Measurements from ENCODE around the gene KAT2A.

KAT2A gene

DNA sequence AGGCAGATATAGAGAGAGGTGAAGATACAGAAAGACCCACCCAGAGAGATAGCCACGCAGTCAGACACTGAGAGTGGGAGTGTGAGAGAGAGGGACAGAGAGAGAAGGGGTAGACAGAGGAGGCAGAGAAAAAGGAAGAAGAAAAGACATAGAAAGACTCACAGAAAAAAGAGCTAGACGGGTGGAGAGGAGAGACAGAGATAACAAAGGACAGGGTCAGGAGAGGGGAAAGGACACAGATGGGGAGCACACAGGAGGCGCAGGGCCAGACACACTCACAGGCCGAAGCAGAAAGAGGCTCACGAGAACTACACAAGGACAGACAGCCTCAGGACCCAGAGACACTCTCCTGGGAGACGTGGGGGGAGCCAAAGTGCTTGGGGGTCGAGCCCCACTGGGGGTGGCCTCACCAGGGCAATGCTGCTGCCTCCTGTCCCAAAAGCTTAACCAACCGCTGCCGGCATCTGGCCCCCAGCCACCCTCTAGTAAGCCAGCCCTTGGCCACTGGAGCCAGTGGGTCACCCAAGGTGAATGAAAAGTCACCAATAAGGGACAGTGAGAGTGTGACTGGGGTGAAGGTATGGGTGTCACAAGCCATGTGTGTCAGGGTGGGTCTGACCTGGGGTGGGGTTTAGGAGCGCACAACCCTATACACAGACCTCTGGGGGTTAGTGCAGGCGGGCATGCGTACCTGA lies 26.6 kb downstream of the KAT2A start:
- DNase-seq (ENCODE audit: low read depth): no peak

DNA sequence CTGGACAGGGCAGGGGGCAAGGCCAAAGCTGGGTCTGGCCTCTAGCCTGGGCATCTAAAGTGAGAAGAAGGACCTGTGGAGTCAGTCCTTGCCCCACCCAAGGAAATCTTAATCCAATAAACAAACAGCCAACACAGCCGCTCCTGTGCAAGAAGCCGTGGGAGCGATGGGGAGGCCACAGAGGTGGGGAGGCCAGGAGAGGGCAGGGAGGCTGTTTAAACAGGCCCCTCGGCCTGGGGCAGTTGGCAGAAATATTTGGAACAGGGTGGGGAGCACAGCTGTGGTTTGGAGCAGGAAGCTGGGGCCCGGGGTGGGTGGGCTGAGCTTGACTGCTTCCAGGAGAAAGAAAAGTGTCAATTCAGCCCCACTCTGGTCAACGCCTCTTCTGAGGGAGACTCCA lies 28.2 kb downstream of the KAT2A start:
- DNase-seq (ENCODE audit: low read depth): no peak

DNA sequence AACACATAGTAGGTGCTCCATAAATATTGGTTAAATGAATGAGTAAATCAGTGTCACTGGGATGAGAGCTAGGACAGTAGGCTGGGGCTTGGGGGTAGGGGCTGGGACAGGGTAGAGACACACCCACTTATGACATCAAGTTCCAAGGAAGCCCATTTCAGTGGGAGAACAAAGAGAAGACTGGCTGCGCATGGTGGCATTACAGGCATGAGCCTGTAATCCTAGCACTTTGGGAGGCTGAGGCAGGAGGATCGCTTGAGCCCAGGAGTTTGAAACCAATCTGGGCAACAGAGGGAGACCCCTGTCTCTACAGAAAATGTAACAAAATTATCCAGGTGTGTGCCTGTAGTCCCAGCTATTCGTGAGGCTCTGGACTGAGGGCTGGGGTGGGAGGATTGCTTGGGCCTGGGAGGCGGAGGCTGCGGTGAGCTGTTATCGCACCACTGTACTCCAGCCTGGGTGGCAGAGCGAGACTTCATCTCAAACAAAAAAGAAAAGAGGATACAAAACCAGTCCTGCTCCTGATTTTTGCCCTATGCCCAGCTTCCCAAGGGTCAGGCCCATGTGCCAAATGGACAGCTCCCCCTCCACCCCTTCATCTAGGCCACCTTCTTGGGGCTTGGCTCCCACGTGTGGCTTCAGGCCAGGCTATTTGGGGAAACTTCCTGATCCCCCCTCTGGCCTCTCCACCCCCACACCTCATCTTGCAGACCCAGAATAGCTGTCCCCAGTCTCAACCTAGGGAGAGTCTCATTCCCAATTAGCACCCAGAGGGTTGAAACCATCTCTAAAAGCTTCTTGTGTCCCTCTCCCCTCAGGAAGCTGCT lies 30.0 kb downstream of the KAT2A start:
- no peak for DNase-seq (ENCODE audit: low read depth)

DNA sequence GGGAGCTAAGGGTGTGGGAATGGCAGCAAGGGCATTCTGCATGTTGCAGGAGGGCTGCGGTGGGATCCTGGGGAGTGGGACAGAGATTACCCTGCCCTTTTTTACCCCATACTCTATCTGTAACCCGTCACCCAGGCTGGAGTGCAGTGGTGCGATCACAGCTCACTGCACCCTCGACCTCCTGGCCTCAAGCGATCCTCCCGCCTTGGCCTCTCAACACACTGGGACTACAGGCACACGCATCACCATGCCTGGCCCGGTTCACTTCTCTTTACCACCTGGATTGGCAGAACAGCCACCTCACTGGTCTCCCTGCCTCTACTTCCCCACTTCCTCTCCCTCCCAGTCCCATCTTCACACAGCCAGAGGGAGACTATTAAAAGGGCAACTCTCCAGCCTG lies 32.4 kb downstream of the KAT2A start:
- DNase-seq (ENCODE audit: low read depth): no peak

DNA sequence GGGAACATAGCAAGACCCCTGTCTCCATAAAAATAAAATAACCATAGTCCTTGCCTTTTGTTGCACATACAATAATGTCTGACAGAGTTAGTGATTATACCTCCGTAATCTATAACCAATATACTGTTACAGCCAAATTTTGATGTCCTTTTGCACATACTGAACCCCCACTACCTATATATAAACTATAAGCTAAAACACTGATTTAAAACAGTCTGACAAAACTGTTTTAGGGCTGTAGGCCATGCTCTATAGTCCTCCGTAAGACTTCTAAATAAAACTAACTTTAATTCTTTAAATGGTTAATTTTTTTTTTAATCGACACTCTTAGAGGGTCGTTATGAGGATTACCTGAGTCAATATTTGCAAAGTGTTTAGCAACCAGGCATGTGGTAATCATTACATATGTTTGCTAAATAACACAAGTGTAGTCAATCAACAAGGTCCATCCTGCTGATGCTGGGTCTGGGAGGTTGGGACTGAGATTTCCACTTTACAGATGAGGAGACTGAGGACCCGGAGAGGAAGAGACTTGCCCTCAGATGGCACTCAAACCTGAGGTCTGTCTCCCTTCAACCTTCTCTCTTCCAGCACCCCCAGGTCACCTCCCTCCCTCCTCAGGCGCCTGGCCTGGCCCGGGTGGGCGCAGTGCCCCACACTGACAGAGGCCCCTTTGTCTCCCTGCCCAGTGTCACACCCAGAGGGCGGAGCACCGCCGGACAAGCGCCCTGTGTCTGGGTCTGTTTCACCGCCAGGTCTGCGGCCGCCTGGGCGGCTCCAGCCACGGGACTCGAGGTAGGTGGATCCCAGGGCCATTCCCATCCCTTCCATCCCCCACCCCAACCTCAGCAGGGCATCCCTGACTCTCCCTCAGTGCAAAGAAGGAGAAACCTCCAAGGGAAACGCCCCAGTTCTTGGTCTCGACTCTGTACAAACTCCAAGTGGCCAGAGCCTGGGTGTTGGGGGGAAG lies 33.1 kb downstream of the KAT2A start:
- no peak for DNase-seq (ENCODE audit: low read depth)

DNA sequence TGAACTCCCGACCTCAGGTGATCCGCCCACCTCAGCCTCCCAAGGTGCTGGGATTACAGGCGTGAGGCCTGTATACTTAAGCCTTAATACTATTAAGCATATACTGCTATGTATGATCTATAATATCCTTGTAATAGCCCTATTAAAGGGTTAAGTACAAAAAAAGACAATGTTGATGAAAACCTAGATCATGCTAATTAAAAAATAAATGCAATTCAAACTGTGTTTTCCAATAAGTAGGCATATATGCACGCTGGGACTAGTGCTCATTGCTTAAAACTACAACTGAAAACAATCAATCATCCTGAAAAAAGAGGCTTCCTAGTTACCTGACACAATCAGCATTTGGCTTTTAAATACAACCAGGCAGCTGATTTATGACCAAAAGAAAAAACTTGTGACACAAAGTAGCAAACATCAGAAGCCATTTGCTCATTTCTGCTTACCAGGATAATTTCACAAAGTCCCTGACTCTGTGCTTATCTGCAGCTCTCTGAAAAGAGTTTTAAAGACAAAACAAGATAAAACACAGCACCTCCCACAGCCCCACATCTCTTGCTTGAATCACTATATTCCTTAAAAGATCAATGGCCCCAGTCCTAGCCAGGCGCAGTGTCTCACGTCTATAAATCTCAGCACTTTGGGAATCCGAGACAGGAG lies 34.0 kb downstream of the KAT2A start:
- DNase-seq (ENCODE audit: low read depth): no peak

DNA sequence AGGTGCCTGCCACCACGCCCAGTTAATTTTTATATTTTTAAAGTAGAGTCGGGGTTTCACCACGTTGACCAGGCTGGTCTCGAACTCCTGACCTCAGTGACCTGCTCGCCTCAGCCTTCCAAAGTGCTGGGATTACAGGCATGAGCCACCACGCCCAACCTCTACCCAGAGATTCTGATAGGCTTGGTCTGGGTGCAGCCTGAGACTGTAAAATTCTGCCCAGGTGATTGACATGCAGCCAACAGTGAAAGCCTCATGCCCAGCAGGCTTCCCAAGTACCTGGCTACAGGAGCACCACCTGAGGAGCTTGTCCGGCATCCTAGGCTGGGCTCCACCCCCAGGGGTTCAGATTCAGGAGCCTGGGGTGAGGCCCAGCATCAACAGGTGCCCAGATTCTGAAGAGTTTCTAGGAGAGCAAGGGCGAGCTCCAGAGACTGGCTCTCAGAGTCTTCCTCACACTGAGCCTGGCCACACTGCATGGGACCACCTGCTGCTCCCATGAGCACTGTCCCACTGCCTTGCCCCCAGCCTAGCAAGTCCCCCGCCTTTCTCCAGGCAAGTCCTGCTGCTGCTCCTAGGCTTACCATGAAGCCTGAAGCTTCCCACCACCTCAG lies 39.5 kb downstream of the KAT2A start:
- no peak for DNase-seq (ENCODE audit: low read depth)

DNA sequence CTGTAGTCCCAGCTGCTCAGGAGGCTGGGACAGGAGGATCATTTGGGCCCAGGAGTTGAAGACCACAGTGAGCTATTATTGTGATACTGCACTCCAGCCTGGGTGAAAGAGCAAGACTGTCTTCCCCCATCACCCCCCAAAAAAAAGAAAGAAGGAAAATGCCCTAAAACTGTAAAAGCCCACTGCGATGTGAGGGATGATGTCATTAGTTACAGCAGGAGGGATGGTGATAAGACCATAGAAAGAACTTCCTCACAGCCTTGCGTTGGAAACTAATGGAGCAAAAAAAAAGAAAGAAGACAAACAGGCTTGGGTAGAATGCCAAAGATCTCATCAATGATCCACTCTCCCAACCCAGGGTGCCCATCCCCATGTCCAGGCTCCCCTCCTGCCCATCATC lies 41.6 kb downstream of the KAT2A start:
- no peak for DNase-seq (ENCODE audit: low read depth)

DNA sequence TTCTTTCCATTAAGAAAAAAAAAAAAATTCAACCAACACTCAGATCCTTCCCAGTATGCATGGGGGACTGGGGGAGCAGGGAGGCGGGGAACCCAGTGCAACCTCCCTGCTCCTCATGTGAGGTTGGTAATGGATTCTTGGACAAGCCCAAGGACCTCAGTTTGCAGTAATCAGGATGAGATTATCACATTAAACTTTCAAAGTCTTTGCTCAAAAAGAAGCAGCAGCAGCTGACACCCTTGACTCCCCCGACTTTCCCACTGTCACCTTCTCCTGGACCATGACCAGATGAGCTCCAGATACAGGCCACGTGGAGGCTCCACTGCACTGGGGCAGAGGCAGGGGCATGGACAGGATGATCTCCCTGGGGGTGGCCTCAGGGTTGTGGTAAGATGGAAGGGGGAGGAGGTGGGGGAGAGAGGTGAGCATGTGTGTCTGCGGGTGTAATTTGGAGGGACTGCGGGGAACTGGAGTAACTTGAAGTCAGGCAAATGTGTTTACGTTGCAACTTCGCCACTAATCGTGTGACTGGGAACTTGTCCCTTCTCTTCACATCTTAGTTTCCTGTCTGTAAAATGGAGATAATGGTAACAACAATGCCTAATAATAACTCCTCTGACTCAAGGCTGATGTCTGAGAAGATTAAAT lies 42.6 kb downstream of the KAT2A start:
- DNase-seq (ENCODE audit: low read depth): no peak

DNA sequence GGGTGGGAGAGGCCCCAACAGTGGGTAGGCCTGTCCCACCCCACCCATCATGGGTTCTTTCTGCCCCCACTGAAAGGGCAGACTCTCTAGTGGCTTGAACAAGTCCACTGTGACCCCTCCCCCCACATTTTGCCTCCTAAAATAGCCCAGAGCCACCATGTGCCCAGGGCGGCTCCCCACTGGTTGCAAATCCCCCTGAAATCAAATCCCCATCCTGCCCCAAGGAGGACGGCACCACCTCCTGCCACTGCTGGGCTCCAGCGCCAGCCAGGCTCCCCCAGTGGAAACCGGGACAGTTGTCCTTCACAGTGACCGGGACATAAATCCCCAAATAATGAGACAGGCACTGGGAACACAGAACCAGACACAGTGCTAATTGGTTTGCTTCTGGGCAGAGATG lies 43.4 kb downstream of the KAT2A start:
- DNase-seq (ENCODE audit: low read depth): no peak

DNA sequence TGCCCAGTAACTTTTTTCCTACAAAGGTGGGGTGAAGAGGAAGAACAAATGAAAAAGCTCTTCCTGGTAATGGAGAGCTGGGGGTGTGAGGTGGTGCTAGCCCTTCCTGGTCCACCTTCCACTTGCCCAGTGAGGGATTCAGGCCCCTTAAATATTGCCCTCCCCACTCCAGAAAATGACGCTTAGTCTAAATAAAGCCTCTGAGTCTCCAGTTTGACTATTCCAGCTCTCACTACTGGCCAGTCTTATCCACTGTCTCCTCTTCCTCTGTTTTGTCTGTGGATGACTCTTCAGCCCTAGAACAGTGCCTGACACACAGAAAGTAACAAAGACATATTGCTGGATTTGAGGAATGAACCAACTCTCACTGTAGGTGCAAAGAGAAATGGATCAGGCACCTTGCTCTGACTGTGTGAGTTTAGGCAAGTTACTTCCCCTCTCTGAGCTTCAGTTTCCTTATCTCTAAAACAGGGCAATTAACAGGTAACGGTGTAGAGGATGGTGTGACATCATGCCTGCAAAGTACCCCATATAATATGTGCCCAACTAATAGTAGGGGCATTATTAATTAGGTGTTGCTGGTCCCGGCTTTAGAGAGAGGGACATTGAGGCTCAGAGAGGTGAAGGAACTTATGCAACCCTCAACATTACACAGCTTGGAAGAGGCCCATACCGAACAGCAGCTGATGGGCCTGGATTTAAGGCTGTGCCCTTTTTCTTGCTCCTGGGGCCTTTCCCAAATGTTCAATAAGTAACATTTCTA lies 44.2 kb downstream of the KAT2A start:
- no peak for DNase-seq (ENCODE audit: low read depth)

DNA sequence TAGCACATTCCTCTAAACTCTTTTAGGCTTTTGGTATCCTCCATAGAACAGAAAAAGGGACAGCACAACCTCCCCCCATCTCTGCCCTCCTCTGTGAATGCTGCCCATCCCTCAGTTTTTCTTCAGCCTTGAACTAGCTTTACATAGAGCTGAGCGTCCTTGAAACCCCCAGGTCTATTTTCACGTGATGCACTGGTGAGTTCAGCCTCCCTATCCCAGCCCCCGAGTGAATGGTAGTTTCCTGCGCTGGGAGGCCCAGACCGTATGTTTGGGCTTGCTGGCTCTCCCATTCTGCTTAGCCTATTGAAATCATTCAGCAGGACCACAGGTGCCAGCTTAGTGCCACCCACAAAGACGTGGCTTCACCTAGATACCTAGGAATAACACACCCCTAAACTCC lies 45.4 kb downstream of the KAT2A start:
- no peak for DNase-seq (ENCODE audit: low read depth)

DNA sequence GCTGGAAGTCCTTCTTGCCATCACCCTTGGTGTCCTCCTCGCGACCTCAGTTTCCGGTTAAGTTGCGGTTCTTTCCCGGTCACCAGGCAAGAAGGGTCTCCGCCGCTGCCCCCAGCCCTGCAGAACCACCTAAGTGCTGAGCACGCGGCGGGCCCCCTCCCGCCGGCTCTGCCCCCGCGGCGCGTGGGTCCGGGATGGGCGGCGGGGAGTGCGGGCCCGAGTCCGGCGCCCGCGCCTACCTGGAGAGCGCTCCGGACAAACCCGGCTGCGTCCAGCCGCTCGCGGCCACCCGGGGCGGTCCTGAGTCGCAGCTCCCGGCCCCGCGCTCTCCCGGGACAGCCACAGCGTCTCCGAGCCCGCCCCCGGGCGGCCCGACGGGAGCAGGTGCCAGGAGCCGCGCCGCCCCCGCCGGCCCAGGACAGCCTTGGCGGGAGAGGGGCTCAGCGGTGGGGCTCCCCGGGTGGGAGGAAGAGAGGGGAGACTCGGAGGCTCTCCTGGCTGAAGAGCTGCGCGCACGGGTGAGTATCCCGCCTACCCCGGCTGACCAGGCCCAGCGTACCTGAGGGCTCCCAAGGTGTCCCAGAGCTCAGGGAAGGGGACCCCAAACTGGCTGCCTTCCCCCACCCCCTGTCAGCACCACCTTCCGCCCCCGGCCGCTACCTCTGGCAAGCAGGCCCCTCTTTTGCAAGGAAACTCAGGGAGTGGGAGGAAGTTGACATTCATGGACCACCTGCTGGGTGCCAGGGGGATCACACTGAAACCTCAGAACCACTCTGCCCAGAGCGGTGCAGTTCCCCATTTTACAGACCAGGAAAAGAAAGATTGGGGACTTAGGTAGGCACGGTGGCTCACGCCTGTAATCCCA lies 48.6 kb downstream of the KAT2A start:
- DNase-seq (ENCODE audit: low read depth): no peak

DNA sequence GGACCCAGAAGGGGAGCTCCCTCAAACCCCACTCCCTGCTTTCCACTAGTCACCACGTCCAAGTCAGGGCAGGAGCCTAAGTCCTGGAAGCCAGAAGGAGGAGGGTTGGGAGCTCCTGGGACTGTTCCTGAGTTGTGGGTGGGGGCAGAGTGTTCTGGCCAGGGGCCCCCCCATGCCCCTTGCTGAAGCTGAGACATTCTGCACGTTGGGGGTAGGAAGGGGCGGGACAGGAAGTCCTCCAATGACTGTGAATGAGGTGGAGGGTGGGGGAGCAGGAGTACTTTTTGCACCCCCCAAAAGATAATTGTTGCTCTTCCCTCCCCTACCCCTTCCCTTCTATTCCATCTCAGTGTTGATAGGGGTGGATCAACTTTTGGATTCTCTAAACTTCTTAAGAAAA lies 49.4 kb downstream of the KAT2A start:
- DNase-seq (ENCODE audit: low read depth): no peak

DNA sequence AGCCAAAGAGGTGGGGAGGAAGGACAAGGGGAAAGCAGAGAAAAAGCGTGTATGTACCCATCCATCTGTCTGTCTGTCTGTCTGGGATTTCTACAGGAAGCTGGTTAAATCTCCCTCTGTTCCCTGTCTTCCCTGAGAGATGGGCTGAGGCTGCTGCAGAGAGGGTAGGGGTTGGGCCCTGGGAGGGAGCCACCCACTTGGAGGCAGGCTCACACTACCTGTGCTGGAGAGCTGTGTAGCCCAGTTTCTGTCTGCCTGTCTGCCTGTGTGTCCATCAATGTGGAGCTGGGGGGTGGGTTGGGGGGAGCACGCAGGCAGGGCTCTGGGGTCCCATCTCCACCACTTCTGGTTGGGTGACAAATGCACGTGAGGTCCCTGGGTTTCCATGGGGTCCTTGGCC lies 52.2 kb downstream of the KAT2A start:
- no peak for DNase-seq (ENCODE audit: low read depth)

DNA sequence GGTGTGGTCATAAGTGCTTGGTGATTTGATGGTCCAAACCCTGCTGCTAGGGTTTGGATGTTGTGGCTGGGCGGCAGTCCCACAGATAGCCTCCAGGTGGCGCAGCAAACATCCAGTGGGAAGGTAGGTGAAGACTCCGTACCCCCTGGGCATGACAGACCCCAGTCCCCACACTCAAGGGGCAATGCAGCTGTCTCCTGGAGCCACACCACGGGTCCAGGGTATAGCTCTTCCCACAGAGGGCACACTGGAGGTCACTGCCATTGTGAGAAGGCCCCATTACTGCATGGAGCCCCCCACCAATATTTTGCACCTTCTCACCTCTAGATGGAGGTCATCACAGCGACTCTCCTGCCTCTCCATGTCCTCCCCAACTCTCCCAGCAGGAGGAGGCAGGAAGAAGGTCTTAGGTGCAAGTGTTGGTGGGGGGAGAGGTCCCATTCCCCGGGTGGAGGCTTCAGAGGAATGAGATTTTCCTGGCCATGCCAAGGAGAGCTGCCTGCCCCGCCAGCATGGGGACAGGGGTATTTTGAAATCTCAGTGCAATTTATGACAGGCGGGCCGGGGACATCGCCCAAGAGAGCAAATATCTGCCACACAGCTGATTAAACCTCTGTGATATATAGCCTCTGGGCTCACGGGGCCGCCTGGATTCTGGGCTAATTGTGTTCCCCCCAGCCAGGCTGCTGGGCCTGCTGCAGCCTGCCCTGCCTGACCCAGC lies 53.6 kb downstream of the KAT2A start:
- DNase-seq (ENCODE audit: low read depth): peak; percentile 53

DNA sequence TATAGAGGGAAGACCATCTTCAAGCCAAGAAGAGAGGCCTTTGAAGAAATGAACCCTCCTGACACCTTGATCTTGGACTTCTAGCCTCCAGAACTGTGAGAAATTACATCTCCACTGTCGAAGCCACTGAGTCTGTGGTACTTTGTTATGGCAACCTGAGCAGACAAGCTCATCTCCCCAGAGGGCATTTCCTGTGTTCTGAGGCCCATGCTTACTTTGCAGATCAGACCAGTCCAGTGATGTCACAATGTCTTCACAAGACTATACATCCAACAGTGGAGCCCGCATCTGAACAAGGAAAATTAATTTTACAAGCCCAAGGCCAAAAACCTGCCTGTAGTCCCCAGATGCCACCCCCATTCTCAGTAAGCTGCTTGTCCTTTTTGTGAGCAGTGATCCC lies 56.0 kb downstream of the KAT2A start:
- DNase-seq (ENCODE audit: low read depth): no peak

Data from T follicular helper cell (primary cell).